Fibroblast of pulmonary artery (primary cell): ENCODE results near the gene MTFR1L.

Experiments used
- DNase-seq: peaks from one replicate; pipeline ENCODE4 v3.0.0-alpha.2; 2010; ENCODE audit warnings: low read depth
- H3K4me3 ChIP-seq: replicated peaks from 2 replicates; pipeline ENCODE4 v1.5.1; 2011; ENCODE audit warnings: low read depth, mild to moderate bottlenecking, control low read depth, low read length, moderate library complexity
- TF ChIP-seq, protein P1 (sequence below): IDR thresholded peaks from 2 replicates; pipeline ENCODE4 v1.5.1; 2011; ENCODE audit warnings: mild to moderate bottlenecking, control low read depth, low read length, inconsistent platforms; ENCODE audit errors: missing control alignments

The MTFR1L gene

DNA sequence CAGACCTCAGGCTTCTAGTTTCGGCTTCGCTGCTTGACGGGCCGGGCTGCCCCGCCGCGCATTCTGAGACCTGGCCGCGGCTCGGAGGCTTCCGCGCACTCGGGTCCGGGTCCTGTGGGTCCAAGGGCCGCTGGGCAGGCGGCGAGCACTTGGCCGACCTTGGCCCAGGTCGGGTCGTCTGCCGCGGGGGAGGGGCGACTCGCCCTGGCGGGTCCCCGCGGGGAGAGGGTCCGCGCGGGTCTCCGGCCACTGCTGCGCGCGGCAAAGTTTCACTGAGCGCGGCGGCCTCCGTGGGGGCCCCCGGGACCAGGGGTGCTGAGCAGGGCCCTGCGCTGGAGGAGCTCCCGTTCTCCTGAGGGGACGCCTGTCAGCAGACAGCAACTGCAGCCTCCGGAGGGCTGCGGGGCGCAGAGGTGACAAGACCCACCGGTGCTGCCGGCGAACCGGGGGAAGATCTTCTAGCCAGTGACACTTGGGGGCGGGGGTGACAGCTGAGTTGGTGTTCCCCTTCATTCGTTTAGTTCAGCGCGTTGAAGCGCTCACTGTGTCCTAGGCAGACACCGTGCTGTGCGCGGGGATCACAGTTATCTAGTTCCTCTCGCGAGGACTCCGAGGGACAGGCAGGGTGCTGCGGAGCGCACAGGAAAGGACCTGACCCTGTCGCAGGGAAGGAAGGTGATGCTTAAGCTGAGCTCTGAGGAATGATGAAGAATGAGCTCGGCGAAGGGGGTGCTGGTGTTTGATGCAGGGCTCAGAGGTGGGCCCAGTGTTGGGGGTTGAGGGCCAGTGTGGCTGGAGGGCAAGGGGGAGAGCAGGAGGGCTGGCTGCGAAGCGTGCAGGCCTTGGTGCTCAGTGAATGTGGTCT, 725 bp downstream of the MTFR1L start:
- DNase-seq: peak; percentile 59
- peak overlapping the region; percentile 90 for H3K4me3 ChIP-seq
- TF ChIP-seq, protein P1, sequence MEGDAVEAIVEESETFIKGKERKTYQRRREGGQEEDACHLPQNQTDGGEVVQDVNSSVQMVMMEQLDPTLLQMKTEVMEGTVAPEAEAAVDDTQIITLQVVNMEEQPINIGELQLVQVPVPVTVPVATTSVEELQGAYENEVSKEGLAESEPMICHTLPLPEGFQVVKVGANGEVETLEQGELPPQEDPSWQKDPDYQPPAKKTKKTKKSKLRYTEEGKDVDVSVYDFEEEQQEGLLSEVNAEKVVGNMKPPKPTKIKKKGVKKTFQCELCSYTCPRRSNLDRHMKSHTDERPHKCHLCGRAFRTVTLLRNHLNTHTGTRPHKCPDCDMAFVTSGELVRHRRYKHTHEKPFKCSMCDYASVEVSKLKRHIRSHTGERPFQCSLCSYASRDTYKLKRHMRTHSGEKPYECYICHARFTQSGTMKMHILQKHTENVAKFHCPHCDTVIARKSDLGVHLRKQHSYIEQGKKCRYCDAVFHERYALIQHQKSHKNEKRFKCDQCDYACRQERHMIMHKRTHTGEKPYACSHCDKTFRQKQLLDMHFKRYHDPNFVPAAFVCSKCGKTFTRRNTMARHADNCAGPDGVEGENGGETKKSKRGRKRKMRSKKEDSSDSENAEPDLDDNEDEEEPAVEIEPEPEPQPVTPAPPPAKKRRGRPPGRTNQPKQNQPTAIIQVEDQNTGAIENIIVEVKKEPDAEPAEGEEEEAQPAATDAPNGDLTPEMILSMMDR: no peak

DNA sequence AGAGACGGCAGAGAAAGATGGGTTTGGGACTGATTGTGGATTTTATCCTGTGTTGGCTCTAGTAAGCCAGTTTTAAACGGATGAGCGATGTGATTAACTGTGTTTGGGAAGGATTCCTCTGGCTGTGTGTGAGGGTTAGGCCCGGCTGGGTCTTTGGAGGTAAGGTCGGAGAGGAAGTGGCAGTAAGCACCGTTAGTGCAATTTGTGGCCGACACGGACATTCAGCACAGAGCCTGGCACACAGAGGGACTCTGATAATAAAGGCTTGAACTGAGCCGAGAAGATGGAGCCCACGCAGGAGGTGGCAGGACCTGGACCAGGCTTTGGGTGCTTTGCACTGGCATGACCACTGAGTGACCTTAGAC, 1.3 kb downstream of the MTFR1L start:
- DNase-seq: no peak
- TF ChIP-seq, protein P1: no peak
- peak overlapping the region; percentile 90 for H3K4me3 ChIP-seq

DNA sequence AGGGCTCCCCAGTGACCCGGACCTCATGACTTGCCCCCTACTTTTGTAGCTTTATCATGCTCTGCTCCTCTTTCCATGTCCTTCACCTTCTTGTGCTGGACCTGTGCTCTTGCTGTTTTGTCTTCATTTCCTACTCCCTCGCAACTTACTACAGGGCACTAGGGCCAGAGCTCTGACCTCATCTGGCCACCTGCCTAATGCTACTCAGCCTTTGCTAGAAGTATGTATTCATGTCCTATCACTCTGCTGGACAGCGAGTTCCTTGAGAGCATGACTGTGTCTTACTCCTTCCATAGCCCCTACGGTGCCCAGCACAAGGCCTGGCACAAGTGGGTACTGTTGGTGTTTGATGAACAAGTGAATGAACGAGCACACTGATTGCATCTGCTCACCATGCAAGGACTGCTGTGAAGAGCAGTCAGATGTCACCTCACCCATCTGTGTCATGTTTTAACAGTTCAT, 1.9 kb downstream of the MTFR1L start:
- TF ChIP-seq, protein P1: no peak
- H3K4me3 ChIP-seq: no peak overlapping the region
- peak; percentile 53 for DNase-seq

- no peak for DNase-seq
- H3K4me3 ChIP-seq: no peak overlapping the region
These were observed 5.9 kb downstream of the MTFR1L start for GRCh38 chr1:25825605-25826004.

GRCh38 chr1:25826571-25826970, 6.8 kb downstream of the MTFR1L start:
- TF ChIP-seq, protein P1: no peak
- no peak overlapping the region for H3K4me3 ChIP-seq
- DNase-seq: no peak

More at GRCh38 chr1:25825605-25826004, 5.9 kb downstream of the MTFR1L start:
- TF ChIP-seq, protein P1: no peak

DNA sequence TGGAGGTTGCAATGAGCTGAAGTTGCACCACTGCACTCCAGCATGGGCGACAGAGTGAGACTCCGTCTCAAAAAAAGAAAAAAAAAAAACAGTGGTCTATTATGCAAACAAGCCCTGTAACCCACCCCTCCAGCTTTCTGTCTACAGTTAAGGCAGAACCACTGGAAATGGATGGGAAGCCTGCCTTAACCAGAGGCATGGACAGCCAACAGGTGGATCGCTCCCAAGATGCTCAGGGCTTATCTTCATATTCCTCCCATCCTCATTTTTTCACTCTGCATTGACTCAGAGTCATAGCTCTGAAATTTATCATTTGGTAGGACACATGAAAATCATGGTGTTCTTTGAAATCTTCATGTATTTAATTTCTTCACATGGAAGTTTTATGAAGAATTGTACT, 8.7 kb downstream of the MTFR1L start:
- TF ChIP-seq, protein P1: no peak
- no peak overlapping the region for H3K4me3 ChIP-seq
- DNase-seq: no peak

DNA sequence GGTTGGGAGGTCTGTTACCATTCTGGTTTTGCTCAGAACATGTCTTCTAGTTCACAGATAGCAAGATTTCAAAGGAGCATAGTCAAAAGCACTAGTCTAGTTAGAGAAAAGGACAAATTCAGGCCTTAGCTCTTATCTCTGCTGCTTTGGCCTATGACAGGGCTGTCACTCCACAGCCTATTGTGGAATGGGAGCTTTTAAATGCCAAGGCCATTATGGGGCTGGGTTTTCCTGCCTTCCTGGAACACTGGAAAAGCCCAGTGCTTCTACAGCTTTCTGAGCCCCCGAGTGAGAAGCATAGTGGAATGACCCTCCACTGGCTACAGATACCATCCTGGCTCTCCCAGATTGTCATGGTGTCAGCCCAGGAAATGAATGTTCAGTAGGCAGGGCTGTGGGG, 9.3 kb downstream of the MTFR1L start:
- TF ChIP-seq, protein P1: no peak
- DNase-seq: no peak
- H3K4me3 ChIP-seq: no peak overlapping the region
